SU-DHL-6 (cell line): ENCODE data around the gene POC1A.

ENCODE experiments used
- H2AFZ ChIP-seq: fragments of 200-600 bp; sonication (generic); 2 replicates; pipeline ENCODE4 v1.6.1; 2014; ENCODE audit warnings: low read depth, mild to moderate bottlenecking, moderate library complexity, mixed read lengths, antibody characterized with exemption, low read length; ENCODE audit not compliant: severe bottlenecking
- H3F3A ChIP-seq: fragments of 200-600 bp; shearing (Covaris generic); 2 replicates; pipeline ENCODE4 v1.6.0; 2016; ENCODE audit warnings: antibody characterized with exemption, mild to moderate bottlenecking; ENCODE audit not compliant: insufficient read depth
- H3K27ac ChIP-seq: fragments of 200-600 bp; sonication (generic); 2 replicates; pipeline ENCODE4 v1.5.1; 2016; ENCODE audit warnings: low read depth, mild to moderate bottlenecking, low read length, moderate library complexity, mixed read lengths
- H3K27me3 ChIP-seq: fragments of 200-600 bp; sonication (generic), shearing (Covaris generic); 2 replicates; pipeline ENCODE4 v1.6.0; 2014; ENCODE audit warnings: mild to moderate bottlenecking, low read length
- H3K36me3 ChIP-seq: fragments of 200-600 bp; sonication (generic); 2 replicates; pipeline ENCODE4 v1.6.1; 2014; ENCODE audit warnings: mild to moderate bottlenecking, low read length, mixed read lengths
- H3K4me2 ChIP-seq: fragments of 300-600, 200-600 bp; shearing (Covaris generic), sonication (generic); 2 replicates; pipeline ENCODE4 v1.6.0; 2014; ENCODE audit warnings: low read length, low read depth, mild to moderate bottlenecking; ENCODE audit not compliant: poor library complexity, severe bottlenecking
- H3K4me3 ChIP-seq: fragments of 200-600 bp; sonication (generic); 2 replicates; pipeline ENCODE4 v1.5.1; 2014; ENCODE audit warnings: antibody characterized with exemption, low read length, mild to moderate bottlenecking, mixed read lengths; ENCODE audit not compliant: insufficient read depth, poor library complexity, severe bottlenecking
- H3K79me2 ChIP-seq: fragments of 200-600 bp; sonication (generic); 2 replicates; pipeline ENCODE4 v1.6.1; 2014; ENCODE audit warnings: mild to moderate bottlenecking, low read length, moderate library complexity; ENCODE audit not compliant: insufficient read depth
- H3K9ac ChIP-seq: fragments of 200-600 bp; sonication (generic); 2 replicates; pipeline ENCODE4 v1.7.0; 2014; ENCODE audit warnings: mild to moderate bottlenecking, low read length
- H3K9me2 ChIP-seq: fragments of 200-600 bp; sonication (generic); replicated peaks from 2 replicates; pipeline ENCODE4 v1.6.1; 2014; ENCODE audit warnings: low read length; ENCODE audit not compliant: insufficient read depth
- H3K9me3 ChIP-seq: fragments of 200-600 bp; sonication (generic); 2 replicates; pipeline ENCODE4 v1.6.1; 2014; ENCODE audit warnings: low read length, mixed read lengths; ENCODE audit not compliant: insufficient read depth
- H4K20me1 ChIP-seq: fragments of 200-600 bp; sonication (generic); 2 replicates; pipeline ENCODE4 v1.6.1; 2014; ENCODE audit warnings: low read depth, mild to moderate bottlenecking, antibody characterized with exemption, low read length, moderate library complexity, mixed read lengths
- CTCF ChIP-seq: fragments of 200-600 bp; sonication (generic); IDR thresholded peaks from one replicate; pipeline ENCODE4 v1.5.1; 2017; ENCODE audit warnings: antibody characterized with exemption, mild to moderate bottlenecking, low read length, moderate library complexity; ENCODE audit not compliant: insufficient read depth, poor library complexity, severe bottlenecking
- EZH2phosphoT487 ChIP-seq: fragments of 200-600 bp; sonication (generic), shearing (Covaris generic); conservative IDR thresholded peaks from 2 replicates; pipeline ENCODE4 v1.6.1; 2018; ENCODE audit warnings: mild to moderate bottlenecking, antibody characterized with exemption, low read length, moderate library complexity, mixed read lengths

Gene POC1A

GRCh38 chr3:52146189-52146588 lies 8.0 kb downstream of the POC1A start:
- no peaks in the 10 kb centered on the region for H3K9me3 ChIP-seq
- H3K27me3 ChIP-seq: no peaks in the 10 kb centered on the region
- H3F3A ChIP-seq: no peaks in the 10 kb centered on the region
- H3K79me2 ChIP-seq: no peaks in the 10 kb centered on the region
- H3K36me3 ChIP-seq: no peaks in the 10 kb centered on the region
- no peaks in the 10 kb centered on the region for H4K20me1 ChIP-seq
- no peak overlapping the region for H3K9ac ChIP-seq
- no peak overlapping the region for H3K27ac ChIP-seq
- no peak overlapping the region for H3K4me2 ChIP-seq
- no peak overlapping the region for H3K4me3 ChIP-seq
- H3K9me2 ChIP-seq: no peaks in the 10 kb centered on the region
- TF ChIP-seq EZH2phosphoT487: no peak
- no peak for TF ChIP-seq CTCF
- no peak overlapping the region for H2AFZ ChIP-seq

- TF ChIP-seq EZH2phosphoT487 (no peak), CTCF (no peak)
These were observed 8.5 kb downstream of the POC1A start for GRCh38 chr3:52145736-52146110.

GRCh38 chr3:52144796-52145735 lies 9.2 kb downstream of the POC1A start:
- H3K4me2 ChIP-seq: no peak overlapping the region
- H4K20me1 ChIP-seq: no peaks in the 10 kb centered on the region
- no peak for TF ChIP-seq EZH2phosphoT487
- no peak for TF ChIP-seq CTCF
- H3K27ac ChIP-seq: no peak overlapping the region
- H3K9me2 ChIP-seq: no peaks in the 10 kb centered on the region
- H3K36me3 ChIP-seq: no peaks in the 10 kb centered on the region
- H3K27me3 ChIP-seq: no peaks in the 10 kb centered on the region
- no peak overlapping the region for H2AFZ ChIP-seq
- no peaks in the 10 kb centered on the region for H3K79me2 ChIP-seq
- no peaks in the 10 kb centered on the region for H3F3A ChIP-seq
- no peak overlapping the region for H3K4me3 ChIP-seq
- H3K9ac ChIP-seq: no peak overlapping the region
- H3K9me3 ChIP-seq: no peaks in the 10 kb centered on the region

More at GRCh38 chr3:52145736-52146110, 8.5 kb downstream of the POC1A start:
- Histone ChIP-seq H4K20me1 (no peaks in the 10 kb centered on the region), H3K9ac (no peak overlapping the region), H3K9me2 (no peaks in the 10 kb centered on the region), H2AFZ (no peak overlapping the region), H3K27ac (no peak overlapping the region), H3K9me3 (no peaks in the 10 kb centered on the region), H3K79me2 (no peaks in the 10 kb centered on the region), H3K36me3 (no peaks in the 10 kb centered on the region), H3K27me3 (no peaks in the 10 kb centered on the region), H3K4me2 (no peak overlapping the region), H3K4me3 (no peak overlapping the region), H3F3A (no peaks in the 10 kb centered on the region)
